ENCODE results near the gene TMEM59. TPM values are rescaled to one million over a fixed set of nuclear protein-coding genes. Genes with fewer than 3 reads are reported as not detected.
"Not testable (repeated sequence)": the region's sequence is repeated elsewhere in the genome, so short reads cannot be mapped to it uniquely, and the experiment has no call there.

Gene TMEM59
- polyA plus RNA-seq, 1 donor (not counting 4 experiments of a cell fraction or from before 2014, with no cell fraction given) = 342 TPM

GRCh38 chr1:53998223-53998622 lies 54.8 kb downstream of the TMEM59 start:
- Histone ChIP-seq H3K9ac (ENCODE audit: control insufficient read depth, extremely low read depth, insufficient read depth, low read length) (no peak overlapping the region), H3K9me1 (ENCODE audit: control insufficient read depth, extremely low read depth, insufficient read depth, low read length) (no peaks in the 10 kb centered on the region), H3K4me1 (ENCODE audit: control insufficient read depth, extremely low read depth, insufficient read depth, low read length) (peaks cover 8% of the 10 kb centered on the region), H3K27me3 (ENCODE audit: control insufficient read depth, extremely low read depth, insufficient read depth, low read length) (no peaks in the 10 kb centered on the region), H4K20me1 (ENCODE audit: control insufficient read depth, extremely low read depth, insufficient read depth, low read length) (no peaks in the 10 kb centered on the region), H3K79me2 (ENCODE audit: control insufficient read depth, insufficient read depth, low read length) (no peaks in the 10 kb centered on the region), H3K4me3 (ENCODE audit: control insufficient read depth in 2 of 3, extremely low read depth in 1 of 3, insufficient read depth in 2 of 3, low read depth in 1 of 3, low read length in 3 of 3) (no peak overlapping the region), H2AFZ (ENCODE audit: control insufficient read depth, low read length) (no peak overlapping the region), H3K9me3 (ENCODE audit: control insufficient read depth, low read depth, low read length) (no peaks in the 10 kb centered on the region), H3K27ac (ENCODE audit: control insufficient read depth, insufficient read depth, low read length) (no peak overlapping the region), H3K4me2 (ENCODE audit: control insufficient read depth, extremely low read depth, insufficient read depth, low read depth, low read length) (no peak overlapping the region), H3K36me3 (ENCODE audit: control insufficient read depth in 2 of 2, extremely low read depth in 1 of 2, insufficient read depth in 2 of 2, low read length in 2 of 2) (no peaks in the 10 kb centered on the region)
- dilution Hi-C loops (cut with MboI; ENCODE audit: extremely low pct_ligation_motif_present, low sequenced_read_pairs) = no loop called here
- DNase-seq (ENCODE audit: low read depth, low spot score) = no peak
- no peak for FAIRE-seq
- TF ChIP-seq CTCF (optimal IDR thresholded peaks at IDR 0.05 in 1 of 3, IDR thresholded peaks at IDR 0.05 in 1 of 3, conservative IDR thresholded peaks at IDR 0.05 in 1 of 3; ENCODE audit: extremely low read depth in 1 of 3, insufficient read depth in 2 of 3, low read length in 3 of 3) (no peak), EZH2 (IDR thresholded peaks at IDR 0.05; ENCODE audit: low read length) (no peak)

GRCh38 chr1:53995683-53996082 lies 57.3 kb downstream of the TMEM59 start:
- Histone ChIP-seq H2AFZ (ENCODE audit: control insufficient read depth, low read length) (no peak overlapping the region), H4K20me1 (ENCODE audit: control insufficient read depth, extremely low read depth, insufficient read depth, low read length) (no peaks in the 10 kb centered on the region), H3K9me3 (ENCODE audit: control insufficient read depth, low read depth, low read length) (no peaks in the 10 kb centered on the region), H3K27ac (ENCODE audit: control insufficient read depth, insufficient read depth, low read length) (no peak overlapping the region), H3K4me3 (ENCODE audit: control insufficient read depth in 2 of 3, extremely low read depth in 1 of 3, insufficient read depth in 2 of 3, low read depth in 1 of 3, low read length in 3 of 3) (no peak overlapping the region), H3K79me2 (ENCODE audit: control insufficient read depth, insufficient read depth, low read length) (no peaks in the 10 kb centered on the region), H3K4me2 (ENCODE audit: control insufficient read depth, extremely low read depth, insufficient read depth, low read depth, low read length) (no peak overlapping the region), H3K4me1 (ENCODE audit: control insufficient read depth, extremely low read depth, insufficient read depth, low read length) (peaks cover 5% of the 10 kb centered on the region), H3K9me1 (ENCODE audit: control insufficient read depth, extremely low read depth, insufficient read depth, low read length) (no peaks in the 10 kb centered on the region), H3K27me3 (ENCODE audit: control insufficient read depth, extremely low read depth, insufficient read depth, low read length) (no peaks in the 10 kb centered on the region), H3K36me3 (ENCODE audit: control insufficient read depth in 2 of 2, extremely low read depth in 1 of 2, insufficient read depth in 2 of 2, low read length in 2 of 2) (no peaks in the 10 kb centered on the region), H3K9ac (ENCODE audit: control insufficient read depth, extremely low read depth, insufficient read depth, low read length) (no peak overlapping the region)
- DNase-seq (ENCODE audit: low read depth, low spot score) (no peak), FAIRE-seq (no peak)
- dilution Hi-C loops (cut with MboI; ENCODE audit: extremely low pct_ligation_motif_present, low sequenced_read_pairs) = no loop called here
- no peak for TF ChIP-seq CTCF (optimal IDR thresholded peaks at IDR 0.05 in 1 of 3, IDR thresholded peaks at IDR 0.05 in 1 of 3, conservative IDR thresholded peaks at IDR 0.05 in 1 of 3; ENCODE audit: extremely low read depth in 1 of 3, insufficient read depth in 2 of 3, low read length in 3 of 3)
- TF ChIP-seq EZH2 (IDR thresholded peaks at IDR 0.05; ENCODE audit: low read length) = no peak

- H3K9me1 ChIP-seq (ENCODE audit: control insufficient read depth, extremely low read depth, insufficient read depth, low read length); H4K20me1 ChIP-seq (ENCODE audit: control insufficient read depth, extremely low read depth, insufficient read depth, low read length); H3K4me1 ChIP-seq (ENCODE audit: control insufficient read depth, extremely low read depth, insufficient read depth, low read length); H3K27ac ChIP-seq (ENCODE audit: control insufficient read depth, insufficient read depth, low read length); H2AFZ ChIP-seq (ENCODE audit: control insufficient read depth, low read length); H3K9ac ChIP-seq (ENCODE audit: control insufficient read depth, extremely low read depth, insufficient read depth, low read length); H3K9me3 ChIP-seq (ENCODE audit: control insufficient read depth, low read depth, low read length); H3K27me3 ChIP-seq (ENCODE audit: control insufficient read depth, extremely low read depth, insufficient read depth, low read length); H3K36me3 ChIP-seq (ENCODE audit: control insufficient read depth in 2 of 2, extremely low read depth in 1 of 2, insufficient read depth in 2 of 2, low read length in 2 of 2); dilution Hi-C loops (cut with MboI; ENCODE audit: extremely low pct_ligation_motif_present, low sequenced_read_pairs); H3K4me2 ChIP-seq (ENCODE audit: control insufficient read depth, extremely low read depth, insufficient read depth, low read depth, low read length); H3K4me3 ChIP-seq (ENCODE audit: control insufficient read depth in 2 of 3, extremely low read depth in 1 of 3, insufficient read depth in 2 of 3, low read depth in 1 of 3, low read length in 3 of 3); H3K79me2 ChIP-seq (ENCODE audit: control insufficient read depth, insufficient read depth, low read length); DNase-seq (ENCODE audit: low read depth, low spot score); FAIRE-seq: not testable (repeated sequence)
These were observed 58.5 kb downstream of the TMEM59 start for GRCh38 chr1:53994516-53994915.

All from keratinocyte (primary cell).